GM23338 (cell line): ENCODE measurements around the gene ELOB. TPM values are rescaled to one million over a fixed set of nuclear protein-coding genes. Genes with fewer than 3 reads are reported as not detected.

ENCODE experiments used
- ATAC-seq: fragments of 200-7000 bp; cut with Tn5 transposase; 3 replicates; pipeline ENCODE4 v1.9.1; 2020
- DNase-seq: peaks from one replicate; pipeline ENCODE4 v3.0.0-alpha.2; 2015; ENCODE audit warnings: low spot score
- H2AFZ ChIP-seq: fragments of 200-600 bp; sonication (generic); 2 replicates; pipeline ENCODE4 v1.8.0; 2016; ENCODE audit warnings: antibody characterized with exemption, mild to moderate bottlenecking, moderate library complexity
- H3F3A ChIP-seq: fragments of 200-600 bp; sonication (generic); replicated peaks from 2 replicates; pipeline ENCODE4 v1.8.0; 2017; ENCODE audit warnings: antibody characterized with exemption, mixed run types, low read depth
- H3K27ac ChIP-seq: fragments of 200-600 bp; sonication (generic); 2 replicates; pipeline ENCODE4 v1.6.1; 2016; ENCODE audit warnings: low read depth
- H3K27me3 ChIP-seq: fragments of 200-600 bp; sonication (generic); 2 replicates; pipeline ENCODE4 v1.8.0; 2016; ENCODE audit warnings: mild to moderate bottlenecking, mixed run types, moderate library complexity; ENCODE audit not compliant: insufficient read depth
- H3K36me3 ChIP-seq: fragments of 200-600 bp; sonication (generic); 2 replicates; pipeline ENCODE4 v1.8.0; 2016; ENCODE audit warnings: mild to moderate bottlenecking; ENCODE audit not compliant: insufficient read depth
- H3K4me1 ChIP-seq: fragments of 200-600 bp; sonication (generic); 2 replicates; pipeline ENCODE4 v1.8.0; 2016; ENCODE audit warnings: mild to moderate bottlenecking, moderate library complexity; ENCODE audit not compliant: insufficient read depth
- H3K4me2 ChIP-seq: fragments of 200-600 bp; sonication (generic); 2 replicates; pipeline ENCODE4 v1.7.1; 2017; ENCODE audit warnings: mixed run types
- H3K4me3 ChIP-seq: fragments of 200-600 bp; sonication (generic); 2 replicates; pipeline ENCODE4 v1.6.1; 2016; ENCODE audit warnings: mixed run types
- H3K79me2 ChIP-seq: fragments of 200-600 bp; sonication (generic); replicated peaks from 2 replicates; pipeline ENCODE4 v1.8.0; 2017; ENCODE audit warnings: mild to moderate bottlenecking; ENCODE audit not compliant: insufficient read depth
- H3K9me2 ChIP-seq: fragments of 200-600 bp; sonication (generic); 2 replicates; pipeline ENCODE4 v1.8.0; 2017; ENCODE audit not compliant: insufficient read depth
- H4K20me1 ChIP-seq: fragments of 200-600 bp; sonication (generic); replicated peaks from 2 replicates; pipeline ENCODE4 v1.8.0; 2017; ENCODE audit warnings: mild to moderate bottlenecking; ENCODE audit not compliant: insufficient read depth
- H3K27ac Mint-ChIP-seq: 2 replicates; pipeline ENCODE4 v1.8.0; 2020; ENCODE audit warnings: inconsistent platforms, mild to moderate bottlenecking, moderate library complexity, mixed read lengths
- H3K27me3 Mint-ChIP-seq: 3 replicates; pipeline ENCODE4 v1.8.0; 2022; ENCODE audit warnings: low read depth, mild to moderate bottlenecking, moderate library complexity, mixed read lengths, inconsistent platforms; ENCODE audit not compliant: insufficient read depth, poor library complexity
- H3K36me3 Mint-ChIP-seq: 3 replicates; pipeline ENCODE4 v1.8.0; 2021; ENCODE audit warnings: low read depth, mild to moderate bottlenecking, inconsistent platforms, moderate library complexity, mixed read lengths
- H3K4me1 Mint-ChIP-seq: 3 replicates; pipeline ENCODE4 v1.8.0; 2020; ENCODE audit warnings: mild to moderate bottlenecking, inconsistent platforms, mixed read lengths
- H3K4me3 Mint-ChIP-seq: 3 replicates; pipeline ENCODE4 v1.8.0; 2021; ENCODE audit warnings: moderate library complexity, mild to moderate bottlenecking, inconsistent platforms, mixed read lengths
- H3K9me3 Mint-ChIP-seq: 3 replicates; pipeline ENCODE4 v1.8.0; 2020; ENCODE audit warnings: moderate library complexity, mild to moderate bottlenecking, inconsistent platforms, mixed read lengths
- CREB1 ChIP-seq: fragments of 250-450 bp; sonication (Bioruptor Pico); IDR thresholded peaks from 2 replicates; pipeline ENCODE4 v1.5.0; 2020; ENCODE audit warnings: low read depth, mild to moderate bottlenecking, moderate library complexity
- CTCF ChIP-seq, 2 experiments: fragments of 200-600 bp in 1 of 2; sonication (generic) in 1 of 2; conservative IDR thresholded peaks; 2 replicates each; pipeline versions ENCODE4 v1.5.1 to v1.6.1; 2016 to 2017; ENCODE audit warnings: antibody characterized with exemption in 2 of 2, low read depth in 2 of 2, mild to moderate bottlenecking in 2 of 2, moderate library complexity in 1 of 2
- ETS1 ChIP-seq: IDR thresholded peaks from 2 replicates; pipeline ENCODE4 v1.6.1; 2016; ENCODE audit warnings: antibody characterized with exemption
- EZH2phosphoT487 ChIP-seq: fragments of 200-600 bp; sonication (generic); IDR thresholded peaks from one replicate; pipeline ENCODE4 v1.8.1; 2018; ENCODE audit warnings: antibody characterized with exemption; ENCODE audit not compliant: unreplicated experiment
- JUNB ChIP-seq: IDR thresholded peaks from one replicate; pipeline ENCODE4 v1.6.1; 2016; ENCODE audit warnings: antibody characterized with exemption; ENCODE audit not compliant: unreplicated experiment
- NANOG ChIP-seq: IDR thresholded peaks from 2 replicates; pipeline ENCODE4 v1.6.1; 2016; ENCODE audit warnings: antibody characterized with exemption, borderline replicate concordance
- POLR2AphosphoS5 ChIP-seq: IDR thresholded peaks from 2 replicates; pipeline ENCODE4 v1.6.1; 2016; ENCODE audit warnings: antibody characterized with exemption, low read depth
- REST ChIP-seq: IDR thresholded peaks from one replicate; pipeline ENCODE4 v1.6.1; 2018; ENCODE audit warnings: antibody characterized with exemption; ENCODE audit not compliant: unreplicated experiment
- ZNF114 ChIP-seq: fragments of 250-450 bp; sonication (Bioruptor Pico); IDR thresholded peaks from 2 replicates; pipeline ENCODE4 v1.5.0; 2020; ENCODE audit warnings: mild to moderate bottlenecking, moderate library complexity
- polyA plus RNA-seq: library from polyadenylated mRNA; unstranded; fragments of >200 nt; fragmentation: Nextera tagmentation; extraction: Ambion mirVana; gene quantifications from 2 replicates; pipeline ENCODE4 v1.2.1, GENCODE V29; 2016
- total RNA-seq: library from RNA; depleted of rRNA; stranded (reverse); fragments of >200 nt; shearing (Covaris generic); gene quantifications from 2 replicates; pipeline ENCODE4 v1.2.3, GENCODE V29; 2014
- TF ChIP-seq, protein P1 (sequence below): fragments of 250-450 bp; sonication (Bioruptor Pico); IDR thresholded peaks from 2 replicates; pipeline ENCODE4 v1.5.0; 2020; ENCODE audit warnings: mild to moderate bottlenecking, moderate library complexity

ELOB gene
- total and polyA plus RNA-seq, 2 experiments from 2014 or later = 278 to 756 TPM

DNA sequence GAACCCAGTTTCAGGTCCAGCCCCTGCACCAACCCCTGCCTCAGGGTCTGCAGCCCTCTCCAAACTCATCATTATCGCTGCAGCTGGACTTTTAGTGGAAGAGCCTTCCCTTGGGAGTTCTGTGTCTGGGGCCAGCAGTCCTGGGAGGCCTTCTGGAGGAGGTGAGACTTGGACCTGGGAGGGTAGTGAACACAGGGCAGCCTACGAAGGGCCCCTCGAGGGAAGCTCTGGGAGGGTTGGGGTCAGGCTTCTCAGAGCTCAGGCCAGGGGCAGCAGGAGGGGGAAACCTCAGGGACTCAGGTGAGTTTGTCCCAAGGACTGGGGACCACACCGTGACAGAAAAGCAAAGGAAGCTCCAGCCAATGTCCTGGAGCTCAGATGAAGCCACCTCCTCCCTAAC lies 35.9 kb downstream of the ELOB start:
- ATAC-seq (no peak), DNase-seq (no peak)
- H4K20me1 ChIP-seq = no peaks in the 10 kb centered on the region
- Mint-ChIP-seq H3K4me1 (peaks cover 3% of the 10 kb centered on the region; the same call in 1 of the 3 replicates), H3K27me3 (peaks cover 9% of the 10 kb centered on the region), H3K4me3 (no peak overlapping the region), H3K36me3 (no peaks in the 10 kb centered on the region; the same call in 2 of the 3 replicates), H3K27ac (no peak overlapping the region), H3K9me3 (no peaks in the 10 kb centered on the region)
- H3K4me3 ChIP-seq = no peak overlapping the region
- no peaks in the 10 kb centered on the region for H3K36me3 ChIP-seq
- no peak overlapping the region for H3K27ac ChIP-seq
- no peak overlapping the region for H3K4me2 ChIP-seq
- no peaks in the 10 kb centered on the region for H3K27me3 ChIP-seq
- TF ChIP-seq REST = no peak
- no peak for TF ChIP-seq CREB1
- TF ChIP-seq, protein P1, sequence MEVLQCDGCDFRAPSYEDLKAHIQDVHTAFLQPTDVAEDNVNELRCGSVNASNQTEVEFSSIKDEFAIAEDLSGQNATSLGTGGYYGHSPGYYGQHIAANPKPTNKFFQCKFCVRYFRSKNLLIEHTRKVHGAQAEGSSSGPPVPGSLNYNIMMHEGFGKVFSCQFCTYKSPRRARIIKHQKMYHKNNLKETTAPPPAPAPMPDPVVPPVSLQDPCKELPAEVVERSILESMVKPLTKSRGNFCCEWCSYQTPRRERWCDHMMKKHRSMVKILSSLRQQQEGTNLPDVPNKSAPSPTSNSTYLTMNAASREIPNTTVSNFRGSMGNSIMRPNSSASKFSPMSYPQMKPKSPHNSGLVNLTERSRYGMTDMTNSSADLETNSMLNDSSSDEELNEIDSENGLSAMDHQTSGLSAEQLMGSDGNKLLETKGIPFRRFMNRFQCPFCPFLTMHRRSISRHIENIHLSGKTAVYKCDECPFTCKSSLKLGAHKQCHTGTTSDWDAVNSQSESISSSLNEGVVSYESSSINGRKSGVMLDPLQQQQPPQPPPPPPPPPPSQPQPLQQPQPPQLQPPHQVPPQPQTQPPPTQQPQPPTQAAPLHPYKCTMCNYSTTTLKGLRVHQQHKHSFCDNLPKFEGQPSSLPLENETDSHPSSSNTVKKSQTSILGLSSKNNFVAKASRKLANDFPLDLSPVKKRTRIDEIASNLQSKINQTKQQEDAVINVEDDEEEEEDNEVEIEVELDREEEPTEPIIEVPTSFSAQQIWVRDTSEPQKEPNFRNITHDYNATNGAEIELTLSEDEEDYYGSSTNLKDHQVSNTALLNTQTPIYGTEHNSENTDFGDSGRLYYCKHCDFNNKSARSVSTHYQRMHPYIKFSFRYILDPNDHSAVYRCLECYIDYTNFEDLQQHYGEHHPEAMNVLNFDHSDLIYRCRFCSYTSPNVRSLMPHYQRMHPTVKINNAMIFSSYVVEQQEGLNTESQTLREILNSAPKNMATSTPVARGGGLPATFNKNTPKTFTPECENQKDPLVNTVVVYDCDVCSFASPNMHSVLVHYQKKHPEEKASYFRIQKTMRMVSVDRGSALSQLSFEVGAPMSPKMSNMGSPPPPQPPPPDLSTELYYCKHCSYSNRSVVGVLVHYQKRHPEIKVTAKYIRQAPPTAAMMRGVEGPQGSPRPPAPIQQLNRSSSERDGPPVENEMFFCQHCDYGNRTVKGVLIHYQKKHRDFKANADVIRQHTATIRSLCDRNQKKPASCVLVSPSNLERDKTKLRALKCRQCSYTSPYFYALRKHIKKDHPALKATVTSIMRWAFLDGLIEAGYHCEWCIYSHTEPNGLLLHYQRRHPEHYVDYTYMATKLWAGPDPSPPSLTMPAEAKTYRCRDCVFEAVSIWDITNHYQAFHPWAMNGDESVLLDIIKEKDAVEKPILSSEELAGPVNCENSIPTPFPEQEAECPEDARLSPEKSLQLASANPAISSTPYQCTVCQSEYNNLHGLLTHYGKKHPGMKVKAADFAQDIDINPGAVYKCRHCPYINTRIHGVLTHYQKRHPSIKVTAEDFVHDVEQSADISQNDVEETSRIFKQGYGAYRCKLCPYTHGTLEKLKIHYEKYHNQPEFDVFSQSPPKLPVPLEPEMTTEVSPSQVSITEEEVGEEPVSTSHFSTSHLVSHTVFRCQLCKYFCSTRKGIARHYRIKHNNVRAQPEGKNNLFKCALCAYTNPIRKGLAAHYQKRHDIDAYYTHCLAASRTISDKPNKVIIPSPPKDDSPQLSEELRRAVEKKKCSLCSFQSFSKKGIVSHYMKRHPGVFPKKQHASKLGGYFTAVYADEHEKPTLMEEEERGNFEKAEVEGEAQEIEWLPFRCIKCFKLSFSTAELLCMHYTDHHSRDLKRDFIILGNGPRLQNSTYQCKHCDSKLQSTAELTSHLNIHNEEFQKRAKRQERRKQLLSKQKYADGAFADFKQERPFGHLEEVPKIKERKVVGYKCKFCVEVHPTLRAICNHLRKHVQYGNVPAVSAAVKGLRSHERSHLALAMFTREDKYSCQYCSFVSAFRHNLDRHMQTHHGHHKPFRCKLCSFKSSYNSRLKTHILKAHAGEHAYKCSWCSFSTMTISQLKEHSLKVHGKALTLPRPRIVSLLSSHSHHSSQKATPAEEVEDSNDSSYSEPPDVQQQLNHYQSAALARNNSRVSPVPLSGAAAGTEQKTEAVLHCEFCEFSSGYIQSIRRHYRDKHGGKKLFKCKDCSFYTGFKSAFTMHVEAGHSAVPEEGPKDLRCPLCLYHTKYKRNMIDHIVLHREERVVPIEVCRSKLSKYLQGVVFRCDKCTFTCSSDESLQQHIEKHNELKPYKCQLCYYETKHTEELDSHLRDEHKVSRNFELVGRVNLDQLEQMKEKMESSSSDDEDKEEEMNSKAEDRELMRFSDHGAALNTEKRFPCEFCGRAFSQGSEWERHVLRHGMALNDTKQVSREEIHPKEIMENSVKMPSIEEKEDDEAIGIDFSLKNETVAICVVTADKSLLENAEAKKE (CRISPR knock-in tag) = no peak
- TF ChIP-seq JUNB = no peak
- TF ChIP-seq EZH2phosphoT487 = no peak
- no peak for TF ChIP-seq ZNF114 (CRISPR knock-in tag)
- no peak for TF ChIP-seq POLR2AphosphoS5
- no peak for TF ChIP-seq ETS1
- TF ChIP-seq NANOG = no peak
- TF ChIP-seq CTCF (conservative IDR thresholded peaks at IDR 0.05; ENCODE audit: low read depth in 2 of 2) = no peak
- H3F3A ChIP-seq = no peaks in the 10 kb centered on the region
- H3K9me2 ChIP-seq = no peaks in the 10 kb centered on the region
- H2AFZ ChIP-seq = no peak overlapping the region
- no peaks in the 10 kb centered on the region for H3K4me1 ChIP-seq
- H3K79me2 ChIP-seq = no peaks in the 10 kb centered on the region
